CD4-positive, alpha-beta T cell treated with Interleukin-1 beta for 1 hour (primary cell): ENCODE results near the gene TMEM202.
"Not testable (repeated sequence)": the region's sequence is repeated elsewhere in the genome, so short reads cannot be mapped to it uniquely, and the experiment has no call there.

ENCODE experiments used
- DNase-seq, 2 donors: peaks; one replicate each; pipeline ENCODE4 v3.0.0-alpha.2; 2020 to 2022

Gene TMEM202

GRCh38 chr15:72397796-72398588, at the start of gene TMEM202:
TSS of gene TMEM202 (plus strand) at chr15:72398305. CDS start at chr15:72398327, 22 bp downstream.
- no peak for DNase-seq

GRCh38 chr15:72353266-72353665, 44.8 kb upstream of the TMEM202 start:
- no peak for DNase-seq

GRCh38 chr15:72354496-72354895, 43.6 kb upstream of the TMEM202 start:
- DNase-seq, result no peak

GRCh38 chr15:72358121-72358520, 40.0 kb upstream of the TMEM202 start:
- no peak for DNase-seq

- no peak for DNase-seq
Observed at GRCh38 chr15:72358650-72359171, 39.4 kb upstream of the TMEM202 start.

GRCh38 chr15:72361176-72361575, 36.9 kb upstream of the TMEM202 start:
- DNase-seq, result no peak

- DNase-seq, result peak; percentile 23 to 27
Observed at GRCh38 chr15:72365844-72366243, 32.3 kb upstream of the TMEM202 start.

GRCh38 chr15:72368325-72368724, 29.8 kb upstream of the TMEM202 start:
- no peak for DNase-seq

- DNase-seq, result peak in 1 of 2 donors; percentile 29
Observed at GRCh38 chr15:72368899-72369298, 29.2 kb upstream of the TMEM202 start.

GRCh38 chr15:72369964-72370363, 28.1 kb upstream of the TMEM202 start:
- DNase-seq, result no peak

GRCh38 chr15:72372361-72372760, 25.7 kb upstream of the TMEM202 start:
- no peak for DNase-seq

GRCh38 chr15:72375501-72375845, 22.6 kb upstream of the TMEM202 start:
- DNase-seq, result no peak

GRCh38 chr15:72375846-72376581, 22.1 kb upstream of the TMEM202 start, which contains the start of gene HEXA:
TSS of gene HEXA (minus strand) at chr15:72376014. CDS start at chr15:72375972, 42 bp downstream.
- peak; percentile 95 for DNase-seq

GRCh38 chr15:72377331-72377730, 20.8 kb upstream of the TMEM202 start:
- no peak for DNase-seq

GRCh38 chr15:72379106-72379505, 19.0 kb upstream of the TMEM202 start:
- DNase-seq, result not testable (repeated sequence)

- no peak for DNase-seq
Observed at GRCh38 chr15:72379856-72380430, 18.2 kb upstream of the TMEM202 start.

GRCh38 chr15:72380743-72381142, 17.4 kb upstream of the TMEM202 start:
- DNase-seq, result no peak

GRCh38 chr15:72382146-72382545, 16.0 kb upstream of the TMEM202 start:
- DNase-seq, result no peak

- DNase-seq, result no peak
Observed at GRCh38 chr15:72387741-72388140, 10.4 kb upstream of the TMEM202 start.

- DNase-seq, result no peak
Observed at GRCh38 chr15:72389231-72389630, 8.9 kb upstream of the TMEM202 start.

GRCh38 chr15:72396331-72396730, 1.8 kb upstream of the TMEM202 start:
- not testable (repeated sequence) for DNase-seq

- DNase-seq, result no peak
Observed at GRCh38 chr15:72398648-72399047, 543 bp downstream of the TMEM202 start.

GRCh38 chr15:72402726-72403125, 4.6 kb downstream of the TMEM202 start:
- DNase-seq, result no peak

GRCh38 chr15:72404356-72404755, 6.3 kb downstream of the TMEM202 start:
- no peak for DNase-seq
